Measurements from ENCODE around the gene PKN1. TPM values are rescaled to one million over a fixed set of nuclear protein-coding genes. Genes with fewer than 3 reads are reported as not detected.

PKN1 gene
- total RNA-seq, 2 donors from 2014 or later, result 87.2 to 111 TPM

DNA sequence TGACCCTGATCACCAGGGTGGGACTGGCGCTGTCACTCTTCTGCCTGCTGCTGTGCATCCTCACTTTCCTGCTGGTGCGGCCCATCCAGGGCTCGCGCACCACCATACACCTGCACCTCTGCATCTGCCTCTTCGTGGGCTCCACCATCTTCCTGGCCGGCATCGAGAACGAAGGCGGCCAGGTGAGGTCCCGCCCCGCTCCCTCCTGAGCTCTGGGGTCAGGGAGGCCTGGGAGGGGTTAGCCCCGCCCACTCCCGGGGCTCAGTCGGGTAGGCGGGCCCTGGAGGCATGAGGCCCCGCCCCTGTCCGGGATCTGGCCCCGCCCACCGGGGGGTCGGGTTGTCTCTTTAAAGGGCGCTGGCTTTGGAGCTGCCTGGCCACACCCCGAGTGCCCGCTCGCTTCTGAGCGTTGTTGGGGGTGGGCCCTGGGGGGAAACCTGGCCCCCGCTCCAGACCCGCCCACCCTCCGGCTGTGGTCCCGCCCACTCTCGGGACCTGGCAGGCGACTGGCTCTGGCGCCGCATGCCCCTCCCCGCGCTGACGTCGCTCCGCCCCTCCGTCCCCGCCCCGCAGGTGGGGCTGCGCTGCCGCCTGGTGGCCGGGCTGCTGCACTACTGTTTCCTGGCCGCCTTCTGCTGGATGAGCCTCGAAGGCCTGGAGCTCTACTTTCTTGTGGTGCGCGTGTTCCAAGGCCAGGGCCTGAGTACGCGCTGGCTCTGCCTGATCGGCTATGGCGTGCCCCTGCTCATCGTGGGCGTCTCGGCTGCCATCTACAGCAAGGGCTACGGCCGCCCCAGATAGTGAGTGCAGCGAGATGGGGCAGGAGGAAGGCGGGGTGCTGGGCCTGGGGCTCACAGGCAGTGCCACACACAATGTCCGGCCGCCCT is 27.1 kb upstream of the PKN1 start:
- Histone ChIP-seq H3K4me3 (peak overlapping the region; percentile 9 to 36), H3K36me3 (peaks cover 75% of the 10 kb centered on the region), H3K27ac (peak overlapping the region; percentile 77 to 78), H3K9me3 (no peaks in the 10 kb centered on the region), H3K27me3 (no peaks in the 10 kb centered on the region), H3K4me1 (peaks cover 0 to 8% of the 10 kb centered on the region in 2 donors)
- TF ChIP-seq CTCF (IDR thresholded peaks at IDR 0.05), result peak; percentile 81 to 97
- peak; percentile 86 for DNase-seq (ENCODE audit: low spot score)

- no peak for TF ChIP-seq CTCF (IDR thresholded peaks at IDR 0.05)
- Histone ChIP-seq H3K9me3 (no peaks in the 10 kb centered on the region), H3K27me3 (no peaks in the 10 kb centered on the region), H3K36me3 (peaks cover 77% of the 10 kb centered on the region), H3K27ac (peak overlapping the region; percentile 77 to 78), H3K4me3 (no peak overlapping the region), H3K4me1 (peaks cover 0 to 8% of the 10 kb centered on the region in 2 donors)
- no peak for DNase-seq (ENCODE audit: low spot score)
These were observed 26.3 kb upstream of the PKN1 start for GRCh38 chr19:14406645-14407401.

- H3K27me3 ChIP-seq, result no peaks in the 10 kb centered on the region
- H3K36me3 ChIP-seq, result peaks cover 88% of the 10 kb centered on the region
- no peak overlapping the region for H3K4me3 ChIP-seq
- H3K9me3 ChIP-seq, result no peaks in the 10 kb centered on the region
- no peak for TF ChIP-seq CTCF (IDR thresholded peaks at IDR 0.05)
- no peak for DNase-seq (ENCODE audit: low spot score)
- no peak overlapping the region for H3K27ac ChIP-seq
- H3K4me1 ChIP-seq, result peaks cover 0 to 14% of the 10 kb centered on the region in 2 donors
These were observed 25.3 kb upstream of the PKN1 start for GRCh38 chr19:14407605-14408484.

GRCh38 chr19:14408491-14409145 is 24.5 kb upstream of the PKN1 start:
- Histone ChIP-seq H3K4me1 (peaks cover 0 to 19% of the 10 kb centered on the region in 2 donors), H3K27ac (no peak overlapping the region), H3K27me3 (no peaks in the 10 kb centered on the region), H3K36me3 (peaks cover 85% of the 10 kb centered on the region), H3K9me3 (no peaks in the 10 kb centered on the region), H3K4me3 (no peak overlapping the region)
- no peak for TF ChIP-seq CTCF (IDR thresholded peaks at IDR 0.05)
- no peak for DNase-seq (ENCODE audit: low spot score)

Measured in right atrium auricular region (tissue), 2 donors.